Astrocyte of the spinal cord (primary cell): Measurements from ENCODE around the gene ARHGEF26.

Source experiments
- DNase-seq: peaks from one replicate; pipeline ENCODE4 v3.0.0; 2011; ENCODE audit warnings: low read depth, low spot score
- H3K4me3 ChIP-seq: 2 replicates; pipeline ENCODE4 v1.5.1; 2011; ENCODE audit warnings: low read depth, mild to moderate bottlenecking, low read length, moderate library complexity
- in situ Hi-C: cut with HindIII; loops from 2 replicates; pipeline ENCODE4 v1.10.0; 2017; ENCODE audit warnings: low sequenced_read_pairs
- TF ChIP-seq, protein P1 (sequence below): IDR thresholded peaks from 2 replicates; pipeline ENCODE4 v1.5.1; 2012; ENCODE audit warnings: low read depth, mild to moderate bottlenecking, low read length, inconsistent platforms

ARHGEF26 gene

DNA sequence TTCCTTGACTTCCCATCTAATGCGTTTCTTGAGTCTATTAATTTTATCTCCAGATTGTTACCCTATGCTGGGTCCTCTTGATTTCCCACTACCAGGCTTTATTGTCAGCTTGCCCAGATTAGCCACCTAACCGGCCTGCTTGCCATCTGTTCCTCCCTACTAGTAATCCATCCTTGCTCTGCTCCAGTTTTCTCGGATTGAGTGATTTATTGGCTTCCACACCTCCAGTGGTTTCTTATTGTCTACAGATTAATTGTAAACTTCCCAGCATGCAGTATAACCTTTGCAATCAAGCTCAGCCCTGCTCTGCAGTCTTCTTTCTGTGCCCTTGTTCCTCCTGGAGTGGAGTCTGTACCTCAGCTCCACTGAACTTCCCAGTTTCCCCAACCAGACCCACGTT lies 63.4 kb downstream of the ARHGEF26 start:
- no peak overlapping the region for H3K4me3 ChIP-seq
- TF ChIP-seq, protein P1, sequence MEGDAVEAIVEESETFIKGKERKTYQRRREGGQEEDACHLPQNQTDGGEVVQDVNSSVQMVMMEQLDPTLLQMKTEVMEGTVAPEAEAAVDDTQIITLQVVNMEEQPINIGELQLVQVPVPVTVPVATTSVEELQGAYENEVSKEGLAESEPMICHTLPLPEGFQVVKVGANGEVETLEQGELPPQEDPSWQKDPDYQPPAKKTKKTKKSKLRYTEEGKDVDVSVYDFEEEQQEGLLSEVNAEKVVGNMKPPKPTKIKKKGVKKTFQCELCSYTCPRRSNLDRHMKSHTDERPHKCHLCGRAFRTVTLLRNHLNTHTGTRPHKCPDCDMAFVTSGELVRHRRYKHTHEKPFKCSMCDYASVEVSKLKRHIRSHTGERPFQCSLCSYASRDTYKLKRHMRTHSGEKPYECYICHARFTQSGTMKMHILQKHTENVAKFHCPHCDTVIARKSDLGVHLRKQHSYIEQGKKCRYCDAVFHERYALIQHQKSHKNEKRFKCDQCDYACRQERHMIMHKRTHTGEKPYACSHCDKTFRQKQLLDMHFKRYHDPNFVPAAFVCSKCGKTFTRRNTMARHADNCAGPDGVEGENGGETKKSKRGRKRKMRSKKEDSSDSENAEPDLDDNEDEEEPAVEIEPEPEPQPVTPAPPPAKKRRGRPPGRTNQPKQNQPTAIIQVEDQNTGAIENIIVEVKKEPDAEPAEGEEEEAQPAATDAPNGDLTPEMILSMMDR: no peak
- in situ Hi-C loops: no loop called here
- no peak for DNase-seq

DNA sequence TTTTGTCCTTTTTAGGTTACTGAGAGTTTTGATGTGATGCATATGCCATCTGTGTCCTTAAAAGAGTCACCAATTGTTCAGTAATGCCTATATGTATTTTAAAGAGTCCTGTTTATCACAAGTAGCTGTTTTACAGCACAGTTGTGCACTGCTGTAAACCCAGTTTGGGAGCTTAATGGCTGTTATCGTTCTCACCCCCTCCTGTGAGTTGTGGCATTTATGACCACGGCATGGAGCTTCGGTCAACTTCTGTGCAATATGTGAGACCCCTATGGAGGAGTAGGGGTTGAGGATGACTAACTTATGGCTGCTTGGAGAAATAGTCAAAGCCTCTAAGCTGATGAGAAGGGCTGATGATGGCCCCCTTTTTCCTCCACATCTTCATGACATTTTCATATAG lies 67.2 kb downstream of the ARHGEF26 start:
- TF ChIP-seq, protein P1: no peak
- in situ Hi-C loops: no loop called here
- no peak overlapping the region for H3K4me3 ChIP-seq
- DNase-seq: no peak

DNA sequence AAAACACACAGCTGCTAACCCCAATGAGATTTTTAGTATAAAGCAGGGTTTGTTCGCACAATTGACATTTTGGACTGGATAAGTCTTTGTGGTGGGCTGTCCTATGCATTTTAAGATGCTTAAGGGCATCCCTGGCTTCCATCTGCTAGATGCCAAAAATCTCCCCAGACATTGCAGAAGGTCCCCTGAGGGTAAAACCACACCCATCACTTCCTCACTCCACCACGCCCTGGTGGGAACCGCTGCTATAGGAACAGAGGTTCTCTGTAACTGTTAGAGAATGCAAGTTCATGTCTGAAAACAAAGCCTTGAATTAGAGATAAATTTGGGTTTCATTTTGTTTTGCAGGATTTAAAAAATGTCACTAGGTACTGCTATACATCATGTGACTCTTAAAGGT lies 67.7 kb downstream of the ARHGEF26 start:
- in situ Hi-C loops: no loop called here
- TF ChIP-seq, protein P1: no peak
- no peak for DNase-seq
- H3K4me3 ChIP-seq: no peak overlapping the region

DNA sequence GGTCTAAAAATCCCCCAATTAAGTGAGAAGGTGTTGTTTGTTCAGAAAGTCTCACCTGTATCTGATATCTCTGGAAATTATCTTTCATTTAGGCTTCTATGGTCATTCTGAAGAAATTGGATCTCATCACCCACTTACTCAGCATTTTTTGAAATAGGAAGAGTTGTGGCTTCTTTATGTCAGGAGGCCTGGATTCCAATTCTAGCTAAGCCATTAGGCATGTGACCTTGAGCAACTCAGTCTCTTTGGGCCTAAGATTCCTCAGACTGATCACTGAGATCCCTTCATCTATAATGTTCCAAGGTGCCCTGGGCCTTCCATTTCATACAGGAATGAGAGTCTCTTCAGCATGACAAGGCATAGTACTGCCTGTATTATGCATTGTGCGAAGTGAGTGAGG lies 70.3 kb downstream of the ARHGEF26 start:
- in situ Hi-C loops: no loop called here
- DNase-seq: no peak
- no peak overlapping the region for H3K4me3 ChIP-seq
- TF ChIP-seq, protein P1: no peak

DNA sequence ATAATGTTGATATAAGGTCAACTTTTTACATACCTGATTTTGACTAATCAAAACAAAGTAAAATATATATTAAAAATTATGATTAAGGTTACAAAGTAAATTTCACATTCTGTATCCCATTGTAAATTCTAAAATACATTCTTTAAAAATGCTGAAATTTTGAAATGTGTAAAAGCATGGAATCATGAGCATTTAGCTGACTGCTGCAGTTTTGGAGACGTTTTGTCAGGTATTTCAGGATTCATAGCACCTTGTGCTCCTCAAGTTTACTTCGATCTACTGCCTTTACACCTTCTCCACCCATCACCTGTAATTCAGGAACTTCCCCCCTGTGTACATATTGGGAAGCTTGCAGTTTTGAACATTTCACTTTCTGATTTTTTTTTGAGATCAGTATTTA lies 71.0 kb downstream of the ARHGEF26 start:
- TF ChIP-seq, protein P1: no peak
- H3K4me3 ChIP-seq: no peak overlapping the region
- DNase-seq: no peak
- in situ Hi-C loops: no loop called here

DNA sequence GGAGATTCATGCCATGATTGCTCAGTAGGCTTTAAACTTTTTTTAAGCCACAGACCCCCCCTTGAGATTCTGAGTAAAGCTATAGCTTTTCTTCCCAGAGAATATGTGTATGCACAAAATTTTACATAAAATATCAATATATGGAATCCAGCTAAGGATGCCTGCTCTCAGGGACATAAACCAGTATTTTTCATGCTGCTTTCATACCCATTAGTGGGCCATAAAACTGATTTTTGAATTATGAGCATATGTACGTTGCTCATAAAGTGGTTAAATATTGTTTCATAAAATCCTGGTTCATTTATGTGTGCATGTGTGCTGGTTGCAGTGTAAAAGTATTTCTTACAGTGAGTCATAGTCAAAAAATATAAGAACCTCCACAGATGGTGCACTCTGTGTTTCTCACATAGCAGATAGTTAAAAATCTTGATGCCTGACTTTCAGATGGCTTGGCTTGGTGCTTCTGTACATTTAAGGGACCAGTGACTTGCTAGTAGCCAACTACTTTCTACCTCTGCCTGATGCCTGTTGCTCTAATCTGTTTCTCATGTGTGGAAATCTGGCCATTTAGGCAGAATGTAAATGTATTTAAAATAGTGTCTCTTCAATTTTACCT lies 71.9 kb downstream of the ARHGEF26 start:
- DNase-seq: no peak
- in situ Hi-C loops: no loop called here
- TF ChIP-seq, protein P1: no peak
- H3K4me3 ChIP-seq: no peak overlapping the region

DNA sequence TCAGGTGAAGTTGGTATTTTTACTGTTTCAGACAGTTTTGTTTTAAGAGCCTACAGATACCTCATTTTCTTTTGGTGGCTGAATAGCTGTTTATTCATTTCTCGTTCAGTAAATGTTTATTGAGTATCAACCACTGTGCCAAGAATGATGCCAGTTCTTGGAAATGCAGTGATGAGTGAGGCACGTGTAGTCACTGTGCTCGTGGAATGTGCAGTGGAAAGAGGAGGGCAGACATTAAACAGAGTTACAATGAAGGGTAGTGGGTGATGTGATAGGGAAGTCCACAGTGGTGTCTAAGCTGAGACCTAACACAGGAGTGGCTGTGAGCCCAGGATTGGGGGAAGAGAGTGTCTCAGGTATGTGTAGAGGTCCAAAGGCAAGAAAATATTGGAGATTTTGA lies 73.7 kb downstream of the ARHGEF26 start:
- in situ Hi-C loops: no loop called here
- H3K4me3 ChIP-seq: no peak overlapping the region
- TF ChIP-seq, protein P1: no peak
- no peak for DNase-seq
